Activated naive CD8-positive, alpha-beta T cell treated with anti-CD3 and anti-CD28 coated beads, Interleukin-2, amount 50 U/mL, for 24 hours (primary cell): ENCODE data around the gene SLC38A10.

Experiments used
- ATAC-seq: fragments of 150-1000 bp; cut with Tn5 transposase; one replicate; pipeline ENCODE4 v1.10.0; 2021
- DNase-seq: peaks from one replicate; pipeline ENCODE4 v3.0.0; 2021
- H3K27ac Mint-ChIP-seq: one replicate; pipeline ENCODE4 v1.8.0; 2021; ENCODE audit warnings: mild to moderate bottlenecking, mixed read lengths
- H3K27me3 Mint-ChIP-seq: one replicate; pipeline ENCODE4 v1.8.0; 2021; ENCODE audit warnings: mixed read lengths
- H3K36me3 Mint-ChIP-seq: one replicate; pipeline ENCODE4 v1.8.0; 2021; ENCODE audit warnings: low read depth, mixed read lengths
- H3K4me1 Mint-ChIP-seq: one replicate; pipeline ENCODE4 v1.8.0; 2021; ENCODE audit warnings: mixed read lengths
- H3K4me3 Mint-ChIP-seq: one replicate; pipeline ENCODE4 v1.8.0; 2021; ENCODE audit warnings: mild to moderate bottlenecking, moderate library complexity, mixed read lengths
- H3K9me3 Mint-ChIP-seq: one replicate; pipeline ENCODE4 v1.8.0; 2021; ENCODE audit warnings: mixed read lengths

Gene SLC38A10

GRCh38 chr17:81323411-81323868, 28.3 kb upstream of the SLC38A10 start:
- DNase-seq: no peak
- no peaks in the 10 kb centered on the region for H3K36me3 Mint-ChIP-seq
- no peaks in the 10 kb centered on the region for H3K4me1 Mint-ChIP-seq

GRCh38 chr17:81323083-81323369, 27.9 kb upstream of the SLC38A10 start:
- Mint-ChIP-seq H3K4me3 (no peak overlapping the region), H3K9me3 (no peaks in the 10 kb centered on the region), H3K27ac (no peak overlapping the region), H3K36me3 (no peaks in the 10 kb centered on the region), H3K27me3 (peaks cover 3% of the 10 kb centered on the region), H3K4me1 (no peaks in the 10 kb centered on the region)
- DNase-seq: no peak
- no peak for ATAC-seq

More at GRCh38 chr17:81323411-81323868, 28.3 kb upstream of the SLC38A10 start:
- Mint-ChIP-seq H3K27ac (no peak overlapping the region), H3K9me3 (no peaks in the 10 kb centered on the region), H3K27me3 (peaks cover 1% of the 10 kb centered on the region), H3K4me3 (no peak overlapping the region)
- no peak for ATAC-seq

- DNase-seq (peak; percentile 58), ATAC-seq (peak; percentile 75)
- Mint-ChIP-seq H3K4me3 (no peak overlapping the region), H3K9me3 (no peaks in the 10 kb centered on the region), H3K27ac (no peak overlapping the region), H3K27me3 (peaks cover 3% of the 10 kb centered on the region), H3K4me1 (no peaks in the 10 kb centered on the region), H3K36me3 (no peaks in the 10 kb centered on the region)
These were observed 27.4 kb upstream of the SLC38A10 start for GRCh38 chr17:81322271-81323082.

GRCh38 chr17:81317961-81318605, 23.0 kb upstream of the SLC38A10 start:
- no peak overlapping the region for H3K27ac Mint-ChIP-seq
- no peaks in the 10 kb centered on the region for H3K9me3 Mint-ChIP-seq
- ATAC-seq: no peak
- H3K36me3 Mint-ChIP-seq: no peaks in the 10 kb centered on the region
- H3K27me3 Mint-ChIP-seq: peaks cover 3% of the 10 kb centered on the region
- no peaks in the 10 kb centered on the region for H3K4me1 Mint-ChIP-seq
- no peak for DNase-seq
- no peak overlapping the region for H3K4me3 Mint-ChIP-seq

- Mint-ChIP-seq H3K27me3 (peaks cover 3% of the 10 kb centered on the region), H3K4me1 (no peaks in the 10 kb centered on the region), H3K27ac (no peak overlapping the region), H3K9me3 (no peaks in the 10 kb centered on the region), H3K4me3 (no peak overlapping the region), H3K36me3 (no peaks in the 10 kb centered on the region)
- DNase-seq: no peak
- ATAC-seq: no peak
These were observed 22.4 kb upstream of the SLC38A10 start for GRCh38 chr17:81317530-81317821.

- H3K9me3 Mint-ChIP-seq: no peaks in the 10 kb centered on the region
- H3K27me3 Mint-ChIP-seq: peaks cover 4% of the 10 kb centered on the region
- DNase-seq (no peak), ATAC-seq (no peak)
- no peak overlapping the region for H3K4me3 Mint-ChIP-seq
- no peaks in the 10 kb centered on the region for H3K36me3 Mint-ChIP-seq
- no peaks in the 10 kb centered on the region for H3K4me1 Mint-ChIP-seq
- no peak overlapping the region for H3K27ac Mint-ChIP-seq
These were observed 20.8 kb upstream of the SLC38A10 start for GRCh38 chr17:81315885-81316391.

- no peaks in the 10 kb centered on the region for H3K36me3 Mint-ChIP-seq
- DNase-seq (no peak), ATAC-seq (no peak)
- H3K27ac Mint-ChIP-seq: no peak overlapping the region
- H3K4me1 Mint-ChIP-seq: no peaks in the 10 kb centered on the region
- no peaks in the 10 kb centered on the region for H3K9me3 Mint-ChIP-seq
- H3K27me3 Mint-ChIP-seq: peaks cover 8% of the 10 kb centered on the region
- no peak overlapping the region for H3K4me3 Mint-ChIP-seq
These were observed 20.2 kb upstream of the SLC38A10 start for GRCh38 chr17:81315129-81315884.

GRCh38 chr17:81314398-81315081, 19.4 kb upstream of the SLC38A10 start:
- Mint-ChIP-seq H3K4me1 (no peaks in the 10 kb centered on the region), H3K4me3 (no peak overlapping the region), H3K9me3 (no peaks in the 10 kb centered on the region), H3K36me3 (no peaks in the 10 kb centered on the region), H3K27ac (no peak overlapping the region), H3K27me3 (peaks cover 8% of the 10 kb centered on the region)
- no peak for ATAC-seq
- no peak for DNase-seq

- no peak overlapping the region for H3K27ac Mint-ChIP-seq
- H3K27me3 Mint-ChIP-seq: peaks cover 13% of the 10 kb centered on the region
- DNase-seq (no peak), ATAC-seq (no peak)
- H3K36me3 Mint-ChIP-seq: no peaks in the 10 kb centered on the region
- no peaks in the 10 kb centered on the region for H3K9me3 Mint-ChIP-seq
- H3K4me3 Mint-ChIP-seq: no peak overlapping the region
- H3K4me1 Mint-ChIP-seq: peaks cover 5% of the 10 kb centered on the region
These were observed 18.8 kb upstream of the SLC38A10 start for GRCh38 chr17:81313776-81314397.

GRCh38 chr17:81312624-81313325, 17.7 kb upstream of the SLC38A10 start:
- ATAC-seq (no peak), DNase-seq (no peak)
- H3K27me3 Mint-ChIP-seq: peaks cover 10% of the 10 kb centered on the region
- no peak overlapping the region for H3K27ac Mint-ChIP-seq
- no peaks in the 10 kb centered on the region for H3K36me3 Mint-ChIP-seq
- H3K4me3 Mint-ChIP-seq: no peak overlapping the region
- H3K9me3 Mint-ChIP-seq: no peaks in the 10 kb centered on the region
- H3K4me1 Mint-ChIP-seq: peaks cover 8% of the 10 kb centered on the region

GRCh38 chr17:81311946-81312345, 16.8 kb upstream of the SLC38A10 start:
- ATAC-seq (no peak), DNase-seq (no peak)
- H3K36me3 Mint-ChIP-seq: no peaks in the 10 kb centered on the region
- H3K27ac Mint-ChIP-seq: no peak overlapping the region
- peaks cover 9% of the 10 kb centered on the region for H3K4me1 Mint-ChIP-seq
- H3K4me3 Mint-ChIP-seq: no peak overlapping the region
- peaks cover 10% of the 10 kb centered on the region for H3K27me3 Mint-ChIP-seq
- H3K9me3 Mint-ChIP-seq: no peaks in the 10 kb centered on the region

- no peaks in the 10 kb centered on the region for H3K36me3 Mint-ChIP-seq
- H3K4me3 Mint-ChIP-seq: no peak overlapping the region
- ATAC-seq: no peak
- no peak overlapping the region for H3K27ac Mint-ChIP-seq
- no peaks in the 10 kb centered on the region for H3K9me3 Mint-ChIP-seq
- peaks cover 9% of the 10 kb centered on the region for H3K4me1 Mint-ChIP-seq
- H3K27me3 Mint-ChIP-seq: peaks cover 10% of the 10 kb centered on the region
- DNase-seq: no peak
These were observed 15.9 kb upstream of the SLC38A10 start for GRCh38 chr17:81310949-81311550.
